SH-SY5Y (cell line): ENCODE results near the gene NFATC2.

Source experiments
- GATA2 ChIP-seq: IDR thresholded peaks from 2 replicates; pipeline ENCODE4 v1.6.1; 2011; ENCODE audit warnings: mild to moderate bottlenecking, low read depth, low read length
- GATA3 ChIP-seq: IDR thresholded peaks from 2 replicates; pipeline ENCODE4 v1.6.1; 2011; ENCODE audit warnings: low read depth, mild to moderate bottlenecking, low read length, moderate library complexity

DNA sequence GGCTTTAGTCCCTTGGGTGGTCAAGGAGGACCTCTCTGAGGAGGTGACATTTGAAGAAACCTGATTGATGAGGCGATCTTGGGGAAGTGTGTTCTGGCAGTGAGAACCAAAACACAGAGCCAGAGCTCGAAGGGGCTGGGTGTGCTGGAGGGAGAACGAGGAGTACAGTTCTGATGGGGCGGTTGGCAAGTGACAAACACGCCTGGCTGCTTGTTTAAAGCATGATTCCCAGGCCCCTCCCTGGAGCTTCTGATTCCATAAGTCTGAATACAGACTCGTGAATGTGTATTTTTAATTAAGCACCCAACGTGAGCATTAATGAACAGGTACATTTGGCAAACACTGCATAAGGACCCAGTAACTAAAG is 886 bp upstream of the NFATC2 start:
- TF ChIP-seq GATA2 (no peak), GATA3 (no peak)
